NAMALWA (cell line): ENCODE measurements around the gene SIRPB2.
A peak's percentile ranks its signal among the peaks of the same experiment; 100 is the strongest.
"Not testable (repeated sequence)": the region's sequence is repeated elsewhere in the genome, so short reads cannot be mapped to it uniquely, and the experiment has no call there.

Source experiments
- DNase-seq: peaks from one replicate; pipeline ENCODE4 v3.0.0-alpha.2; 2015; ENCODE audit warnings: low spot score

The SIRPB2 gene

DNA sequence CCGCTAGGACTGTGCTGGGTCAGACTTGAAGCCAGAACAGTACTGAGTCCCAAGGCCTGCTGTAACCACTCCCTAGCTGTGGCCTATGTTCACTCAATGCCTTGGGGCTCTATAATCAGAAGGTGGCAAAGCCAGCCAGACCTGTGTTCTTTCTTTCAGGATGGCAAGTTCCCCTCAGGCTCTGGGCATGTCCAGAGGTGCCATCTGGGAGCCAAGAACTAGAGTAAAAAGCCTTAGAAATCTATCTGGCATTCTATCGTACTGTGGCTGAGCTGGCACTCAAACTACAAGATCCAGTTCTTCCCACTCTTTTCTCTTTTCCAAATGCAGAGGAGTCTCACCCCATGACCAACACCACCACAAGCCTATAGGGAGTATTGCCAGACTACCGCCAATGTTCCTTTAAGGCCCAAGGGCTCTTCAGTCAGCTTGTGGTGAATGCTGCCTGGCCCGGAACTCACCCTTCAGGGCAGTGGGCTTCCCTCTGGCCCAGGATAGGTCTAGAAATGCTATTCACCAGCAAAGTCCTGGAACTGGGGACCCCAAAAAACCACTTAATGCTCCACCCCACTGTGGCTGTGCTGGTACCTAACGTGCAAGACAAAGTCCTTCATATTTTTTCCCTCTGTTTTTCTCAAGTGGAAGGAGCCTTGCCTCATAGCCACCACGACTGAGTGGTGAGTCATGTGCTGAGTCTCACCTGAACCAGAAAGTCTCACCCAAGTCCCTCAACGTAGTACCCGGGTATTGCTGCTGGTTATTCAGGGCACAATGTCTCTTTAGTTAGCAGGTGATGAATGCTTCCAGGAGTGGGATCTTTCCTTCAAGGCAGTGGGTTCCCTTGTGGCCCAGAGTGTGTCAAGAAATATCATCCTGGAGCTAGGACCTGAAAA, 8.6 kb upstream of the SIRPB2 start:
- no peak for DNase-seq

DNA sequence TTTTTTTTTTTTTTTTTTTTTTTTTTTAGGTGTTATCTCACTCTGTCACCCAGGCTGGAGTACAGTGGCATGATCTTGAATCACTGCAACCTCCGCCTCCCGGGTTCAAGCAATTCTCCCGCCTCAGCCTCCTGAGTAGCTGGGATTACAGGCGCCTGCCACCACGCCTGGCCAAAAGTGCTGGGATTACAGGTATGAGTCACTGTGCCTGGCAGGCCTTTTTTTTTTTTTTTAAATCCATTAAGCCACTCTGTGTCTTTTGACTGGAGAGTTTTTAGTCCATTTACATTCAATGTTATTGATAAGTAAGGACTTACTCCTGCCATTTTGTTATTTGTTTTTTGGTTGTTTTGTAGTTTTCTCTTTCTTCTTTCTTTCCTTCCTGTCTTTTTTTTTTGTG, 6.2 kb upstream of the SIRPB2 start:
- DNase-seq, result not testable (repeated sequence)

DNA sequence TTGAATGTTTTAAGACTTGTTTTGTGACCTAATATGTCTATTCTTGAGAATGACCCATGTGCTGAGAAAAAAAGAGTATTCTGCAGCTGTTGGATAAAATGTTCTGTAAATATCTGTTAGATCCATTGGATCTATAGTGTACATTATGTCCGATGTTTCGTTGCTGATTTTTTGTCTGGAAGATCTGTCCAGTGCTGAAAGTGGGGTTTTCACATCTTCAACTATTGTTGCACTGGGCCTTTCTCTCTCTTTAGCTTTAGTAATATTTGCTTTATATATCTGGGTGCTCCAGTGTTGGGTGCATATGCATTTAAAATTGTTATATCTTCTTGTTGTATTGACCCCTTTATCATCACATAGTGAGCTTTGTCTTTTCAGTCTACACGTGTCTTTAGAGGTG, 5.7 kb upstream of the SIRPB2 start:
- DNase-seq, result no peak

DNA sequence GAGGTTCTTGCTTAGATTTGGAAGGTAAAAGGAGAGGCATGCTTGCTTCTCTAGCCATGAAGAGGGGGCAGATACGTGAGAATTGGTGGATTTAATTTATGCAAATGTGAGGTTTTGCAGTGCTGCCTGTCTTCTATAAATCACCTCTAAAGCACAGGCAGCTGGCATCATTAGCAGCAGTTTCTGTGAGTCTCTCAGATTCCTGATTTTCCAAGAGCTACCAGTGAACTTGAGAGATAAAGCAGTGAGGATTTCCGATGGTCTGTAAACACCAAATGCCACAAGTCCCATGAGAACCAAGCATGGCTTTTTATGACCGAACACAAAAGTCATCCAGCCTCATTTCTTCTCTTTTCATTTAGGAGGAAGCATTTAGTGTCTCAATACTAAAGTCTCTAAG, 3.2 kb upstream of the SIRPB2 start:
- DNase-seq, result peak; percentile 55

DNA sequence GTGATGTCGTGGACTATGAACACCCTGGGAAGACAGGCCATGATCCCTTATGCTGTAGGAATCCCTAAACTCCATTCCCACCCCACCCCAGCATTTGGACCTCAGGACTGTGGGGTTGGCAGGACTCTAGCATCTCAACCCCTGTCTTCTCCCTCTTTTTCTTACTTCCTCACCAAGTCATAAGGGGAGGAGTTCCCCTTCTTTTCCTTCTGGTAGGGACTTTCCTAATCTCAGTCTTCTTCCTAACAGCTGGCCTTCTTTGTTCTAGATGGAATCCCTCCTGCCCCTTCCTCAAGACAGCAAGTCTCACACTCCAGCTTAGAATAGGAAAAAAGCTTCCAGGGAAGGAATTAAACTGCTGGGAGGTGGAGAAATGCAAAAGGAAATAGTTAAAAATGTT, 2.3 kb upstream of the SIRPB2 start:
- no peak for DNase-seq

DNA sequence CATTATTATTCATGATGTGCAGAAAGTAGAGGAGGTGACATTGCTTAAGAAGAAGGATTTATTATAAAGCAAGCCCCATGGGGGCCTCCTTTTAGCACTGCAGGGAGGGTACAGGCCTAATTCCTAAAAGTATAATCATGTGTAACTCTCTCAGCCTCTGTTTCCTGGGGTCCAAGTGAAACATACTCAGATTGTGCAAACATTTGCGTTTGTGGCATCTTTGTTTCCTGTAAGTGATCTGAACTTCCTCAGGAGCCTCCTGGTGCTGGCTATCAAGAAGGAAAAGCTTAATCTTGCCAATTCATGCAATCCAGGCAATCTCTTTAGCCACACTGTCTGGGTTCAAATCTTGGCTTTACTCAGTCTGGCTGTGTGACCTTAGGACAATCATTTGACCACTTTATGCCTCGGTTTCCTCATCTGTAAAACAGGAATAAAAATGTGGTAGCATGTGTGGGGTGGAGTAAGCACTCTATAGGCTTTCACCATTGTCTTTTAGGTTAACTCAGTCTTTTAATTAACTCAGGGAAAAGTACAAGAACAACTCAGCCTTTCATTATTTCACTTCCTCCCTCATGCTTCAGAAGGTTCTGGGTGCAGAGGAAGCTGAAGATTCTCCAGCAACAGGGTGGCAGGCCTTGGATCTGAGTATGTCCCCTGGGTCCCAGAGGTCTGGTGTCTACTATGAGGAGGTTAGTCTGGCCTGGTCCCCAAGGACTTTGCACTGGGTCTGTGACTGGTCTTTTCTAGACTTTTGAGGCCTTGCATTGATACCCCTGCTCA, 831 bp upstream of the SIRPB2 start:
- DNase-seq, result no peak

DNA sequence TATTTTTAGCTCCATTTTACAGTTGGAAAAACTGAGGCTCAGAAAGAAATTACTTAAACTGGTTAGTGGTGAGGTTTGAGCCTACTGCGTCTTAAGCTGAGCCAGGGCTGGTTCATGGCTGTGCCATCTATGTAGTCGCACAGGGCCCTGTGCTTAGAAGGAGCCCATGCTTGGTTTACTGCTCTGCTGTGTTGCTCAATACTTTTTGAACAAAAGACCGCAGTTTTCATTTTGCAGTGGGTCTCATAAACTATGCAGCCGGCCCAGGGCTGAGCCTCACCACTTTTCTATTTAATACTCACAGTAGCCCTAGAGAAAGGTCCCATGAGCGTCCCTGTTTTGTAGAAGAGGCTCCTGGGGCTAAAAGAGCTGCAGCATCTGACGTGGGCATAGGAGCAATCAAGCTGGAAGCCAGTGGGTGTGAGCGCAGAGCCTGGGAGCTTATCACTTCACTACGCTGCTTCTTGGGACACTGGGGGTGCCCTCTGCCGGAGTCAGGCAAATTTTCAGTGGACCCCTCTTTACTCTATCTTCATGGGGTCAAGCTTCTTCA, 501 bp downstream of the SIRPB2 start:
- DNase-seq, result no peak

DNA sequence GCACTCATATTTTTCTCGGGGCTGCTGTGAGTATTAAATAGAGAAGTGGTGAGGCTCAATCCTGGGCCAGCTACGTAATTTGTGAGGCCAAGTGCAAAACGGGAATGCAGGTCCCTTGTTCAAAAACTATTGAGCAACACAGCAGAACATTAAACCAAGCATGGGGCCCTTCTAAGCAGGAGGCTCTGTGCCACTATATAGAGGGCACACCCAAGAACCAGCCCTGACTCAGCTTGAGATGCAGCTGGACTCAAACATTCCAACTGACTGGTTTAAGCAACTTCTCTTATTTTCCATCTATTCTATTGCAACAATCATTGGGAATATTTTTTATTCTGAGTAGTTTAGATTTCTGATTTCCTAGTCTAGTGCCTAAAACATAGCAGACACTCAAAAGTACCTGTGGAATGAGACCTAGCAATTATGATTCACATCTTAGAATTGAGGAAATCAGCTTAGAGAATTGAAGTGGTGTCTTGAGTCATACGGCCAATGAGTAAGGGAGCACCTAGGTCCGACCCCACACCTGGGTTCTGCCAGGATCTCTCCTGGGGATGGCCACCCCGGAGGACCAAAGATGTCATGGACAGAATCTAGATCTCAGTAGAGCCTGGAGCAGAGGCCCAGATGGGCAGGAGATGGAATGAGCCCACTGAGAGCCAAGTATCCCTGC, 1.3 kb downstream of the SIRPB2 start:
- DNase-seq, result no peak

DNA sequence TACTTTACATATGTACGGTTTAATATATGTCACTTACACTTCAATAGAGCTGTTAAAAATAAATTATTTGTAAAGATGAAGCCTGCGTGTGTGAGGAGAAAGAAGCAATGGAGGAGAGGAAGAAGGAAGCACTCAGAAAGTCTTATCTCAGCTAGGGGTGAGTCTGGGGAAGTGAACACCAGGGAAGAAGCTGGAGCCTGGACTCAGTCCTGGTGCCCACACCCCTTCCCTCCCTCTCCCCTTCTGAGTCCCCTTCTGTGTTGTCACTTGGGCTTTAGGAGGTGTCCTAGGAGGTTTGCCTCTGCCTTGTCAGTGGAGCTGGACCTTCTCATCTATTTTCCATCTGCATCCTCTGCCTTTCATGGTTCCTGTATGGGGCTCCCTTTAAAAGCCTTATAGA, 1.9 kb downstream of the SIRPB2 start:
- DNase-seq, result no peak

DNA sequence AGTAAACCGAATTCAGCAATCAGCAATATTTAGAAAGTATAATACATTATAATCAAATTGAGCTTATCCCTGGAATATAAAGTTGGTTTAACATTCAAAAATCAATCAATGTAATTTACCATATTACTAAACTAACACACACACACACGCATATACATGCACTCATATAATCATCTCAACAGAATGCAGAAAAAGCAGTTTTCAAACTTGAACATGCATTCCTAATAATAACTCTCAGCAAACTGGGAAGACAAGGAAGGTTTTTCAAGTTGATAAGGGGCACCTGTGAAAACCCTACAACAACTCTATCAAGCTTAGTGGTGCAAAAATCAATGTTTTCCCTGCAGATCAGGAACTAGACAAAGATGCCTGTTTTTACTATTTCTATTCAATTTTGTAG, 4.7 kb downstream of the SIRPB2 start:
- DNase-seq, result no peak

DNA sequence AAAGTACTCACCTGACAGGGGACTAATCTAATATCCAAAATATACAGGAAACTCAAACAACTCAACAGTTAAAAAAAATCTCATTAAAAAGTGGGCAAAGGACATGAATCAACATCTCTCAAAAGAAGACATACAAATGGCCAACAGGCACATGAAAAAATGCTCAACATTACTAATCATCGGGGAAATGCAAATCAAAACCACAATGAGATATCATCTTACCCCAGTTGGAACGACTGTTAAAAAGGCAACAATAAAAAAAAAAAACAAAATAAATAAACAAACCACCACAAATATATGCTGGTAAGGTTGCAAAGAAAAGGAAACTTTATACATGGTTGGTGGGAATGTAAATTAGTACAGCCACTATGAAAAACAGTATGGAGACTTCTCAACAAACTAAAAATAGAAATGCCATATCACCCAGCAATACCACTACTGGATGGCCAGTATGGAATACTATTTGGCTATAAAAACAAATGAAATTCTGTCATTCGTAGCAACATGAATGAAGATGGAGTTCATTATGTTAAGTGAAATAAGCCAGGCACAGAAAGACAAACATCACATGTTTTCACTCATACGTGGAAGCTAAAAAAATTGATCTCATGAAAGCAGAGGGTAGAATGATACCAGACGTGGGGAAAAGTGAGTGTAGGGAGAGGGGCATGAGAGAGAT, 6.6 kb downstream of the SIRPB2 start:
- DNase-seq, result no peak

DNA sequence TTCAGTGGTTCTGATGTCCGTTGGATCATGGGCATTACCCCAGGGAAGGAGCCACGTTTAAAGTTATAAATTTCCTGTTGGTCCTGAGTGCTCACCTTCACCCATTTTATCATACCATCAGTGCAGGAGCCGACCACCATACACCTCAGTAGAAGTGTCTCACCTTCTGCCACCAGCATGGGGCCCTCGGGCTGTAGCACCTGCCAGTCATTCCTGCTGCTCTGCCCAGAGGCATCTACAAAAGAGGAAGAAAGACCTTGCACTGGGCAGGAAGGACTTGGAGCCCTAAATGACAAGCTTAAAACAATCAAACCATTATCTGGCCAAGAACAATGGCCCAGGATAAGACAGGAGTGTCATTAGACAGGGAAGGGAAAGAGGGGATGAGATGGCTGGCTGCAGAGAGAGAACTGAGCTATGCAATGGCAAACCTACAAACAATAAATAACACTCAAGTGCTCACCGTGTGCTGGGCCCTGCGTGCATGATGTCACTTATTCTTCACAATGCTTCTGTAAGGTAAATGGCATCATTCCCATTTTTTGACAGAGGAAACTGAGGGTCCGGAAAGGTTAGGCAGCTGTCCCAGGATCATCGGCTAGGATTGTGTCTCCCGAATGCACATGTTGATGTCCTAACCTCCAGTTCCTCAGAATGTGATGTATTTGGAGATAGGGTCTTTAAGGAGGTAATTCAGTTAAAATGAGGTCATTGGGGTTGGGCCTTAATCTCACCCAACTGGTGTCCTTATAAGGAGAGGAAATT, 11.2 kb downstream of the SIRPB2 start:
- no peak for DNase-seq

DNA sequence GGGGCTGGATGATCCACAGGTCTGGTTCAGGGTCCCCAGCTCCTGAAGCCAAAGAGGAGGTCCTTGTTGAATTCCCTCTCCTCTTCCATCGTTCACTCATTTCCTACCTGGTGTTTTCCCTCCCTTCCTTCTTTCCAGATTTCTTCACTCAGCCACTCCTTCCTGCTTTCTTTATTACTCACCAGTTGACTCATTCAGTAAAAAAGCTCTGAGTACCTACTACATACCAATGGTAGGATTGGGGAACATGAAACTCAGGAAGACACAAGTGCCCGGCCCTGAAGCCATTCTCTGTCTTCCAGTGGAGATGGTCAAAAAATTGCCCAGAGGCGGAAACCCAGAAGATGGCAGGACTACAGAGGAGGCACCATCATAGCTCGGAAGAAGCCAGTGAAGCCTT, 12.7 kb downstream of the SIRPB2 start:
- no peak for DNase-seq

DNA sequence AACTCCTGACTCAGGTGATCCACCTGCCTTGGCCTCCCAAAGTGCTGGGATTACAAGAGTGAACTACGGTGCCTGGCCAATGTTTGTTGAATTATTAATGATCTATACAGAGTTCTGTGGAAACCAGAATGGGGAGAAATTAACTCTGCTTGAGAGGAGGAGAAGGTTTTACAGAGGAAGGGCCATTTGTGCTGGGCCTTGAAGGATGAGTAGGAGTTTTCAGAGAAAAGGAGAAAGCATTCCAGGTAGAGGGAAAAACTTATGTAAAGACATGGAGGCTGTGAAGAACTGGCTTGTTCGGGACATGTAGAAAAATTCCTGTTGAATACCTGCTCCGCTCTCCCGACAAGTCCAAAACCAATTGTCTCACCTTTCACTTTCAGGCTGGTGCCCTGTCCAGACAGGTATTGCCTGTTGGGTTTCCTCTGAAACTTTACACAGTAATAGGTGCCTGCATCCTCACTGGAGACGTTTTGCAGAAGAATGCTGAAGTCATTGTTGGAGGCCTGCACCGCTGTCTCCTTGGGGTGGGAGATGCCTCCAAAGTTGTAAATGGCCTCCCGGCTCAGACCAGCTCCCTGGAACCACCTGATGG, 13.2 kb downstream of the SIRPB2 start:
- no peak for DNase-seq

DNA sequence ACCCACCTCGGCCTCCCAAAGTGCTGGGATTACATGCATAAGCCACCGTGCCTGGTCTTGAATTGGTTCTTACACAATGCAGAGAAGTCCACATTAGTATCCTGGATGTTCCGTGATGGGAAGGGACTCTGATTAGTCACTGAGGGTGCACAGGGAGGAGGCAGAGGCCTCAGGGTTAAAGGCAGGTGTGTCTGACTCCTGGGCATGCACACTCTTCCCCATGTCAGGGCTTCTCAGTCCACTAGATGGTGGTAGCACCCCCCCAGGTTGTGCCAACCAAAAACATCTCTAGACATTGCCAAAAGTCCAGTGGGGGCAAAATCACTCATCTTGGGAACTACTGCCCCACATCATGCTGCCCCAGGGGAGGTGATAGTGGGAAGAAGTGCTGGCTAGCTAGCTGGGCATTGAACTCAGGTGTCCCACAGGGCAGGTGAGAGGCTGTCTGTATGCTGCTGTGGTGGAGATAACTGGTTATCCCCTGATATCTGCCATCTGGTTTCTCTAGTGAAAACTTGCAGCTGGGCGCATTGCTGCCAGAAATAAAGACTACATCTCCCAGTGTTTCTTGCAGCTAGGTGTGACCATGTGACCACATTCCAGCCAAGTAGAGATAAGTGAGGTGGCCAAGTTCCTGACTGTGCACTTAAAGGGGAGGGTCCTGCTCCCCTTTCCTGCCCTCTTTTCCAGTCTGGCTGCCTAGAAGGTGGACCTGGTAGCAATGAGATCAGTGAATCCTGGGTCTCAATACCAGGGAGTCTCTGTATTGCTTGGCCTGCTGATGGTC, 16.2 kb downstream of the SIRPB2 start:
- DNase-seq, result peak; percentile 51

DNA sequence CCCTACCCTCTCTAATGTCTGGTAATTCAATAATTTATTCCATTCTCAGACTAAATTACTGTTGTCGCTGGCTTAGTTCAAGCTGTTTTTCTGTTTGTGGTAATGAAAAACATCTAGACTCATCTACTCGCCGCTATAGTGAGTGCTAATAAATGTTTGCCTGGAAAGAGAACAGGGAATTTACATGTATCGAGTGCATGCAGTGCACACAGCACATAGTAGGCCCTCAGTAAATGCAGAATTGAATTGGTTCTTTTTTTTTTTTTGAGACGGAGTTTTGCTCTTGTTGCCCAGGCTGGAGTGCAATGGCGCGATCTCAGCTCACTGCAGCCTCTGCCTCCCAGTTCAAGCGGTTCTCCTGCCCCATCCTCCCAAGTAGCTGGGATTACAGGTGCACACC, 16.9 kb downstream of the SIRPB2 start:
- DNase-seq, result no peak

DNA sequence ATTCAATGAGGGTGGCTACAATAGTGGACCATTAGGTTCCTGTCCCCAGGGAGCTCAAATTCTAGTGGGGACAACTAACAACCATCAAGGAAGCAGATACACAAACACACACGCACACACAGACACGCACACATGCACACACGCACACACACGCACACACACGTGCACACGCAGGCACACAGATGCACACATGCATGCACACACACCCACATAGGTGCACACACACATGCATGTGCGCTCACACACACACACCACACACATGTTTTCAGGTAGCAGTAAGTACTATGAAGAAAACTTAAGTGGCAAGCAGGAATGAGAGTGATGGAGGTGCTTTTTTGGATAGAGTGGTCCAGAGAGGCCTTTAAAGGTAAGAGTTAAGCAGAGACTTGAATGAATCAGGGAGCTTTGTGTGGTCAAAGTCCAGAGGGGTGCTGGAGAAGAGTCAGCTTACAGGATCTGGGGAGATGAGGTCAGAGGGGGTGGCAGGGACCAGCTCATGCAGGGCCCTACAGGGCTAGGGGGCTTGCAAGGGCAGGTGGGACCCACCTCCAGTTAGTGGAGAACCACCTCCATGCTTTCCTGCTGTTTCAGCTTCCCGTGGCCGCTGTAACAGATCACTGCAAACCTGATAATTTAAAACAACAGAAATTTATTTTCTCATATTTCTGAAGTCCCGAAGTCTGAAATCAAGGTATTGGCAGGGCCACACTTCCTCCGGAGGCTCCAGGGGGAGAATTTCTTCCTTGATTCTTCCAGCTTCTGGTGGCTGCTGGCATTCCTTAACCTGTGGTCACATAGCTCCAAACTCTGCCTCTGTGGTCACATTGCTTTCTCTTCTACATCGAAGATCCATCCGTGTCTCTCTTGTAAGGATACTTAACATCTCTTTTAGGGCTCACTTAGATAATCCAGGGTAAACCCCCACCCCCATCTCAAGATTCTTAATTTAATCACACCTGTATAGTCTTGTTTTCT, 17.7 kb downstream of the SIRPB2 start:
- no peak for DNase-seq

DNA sequence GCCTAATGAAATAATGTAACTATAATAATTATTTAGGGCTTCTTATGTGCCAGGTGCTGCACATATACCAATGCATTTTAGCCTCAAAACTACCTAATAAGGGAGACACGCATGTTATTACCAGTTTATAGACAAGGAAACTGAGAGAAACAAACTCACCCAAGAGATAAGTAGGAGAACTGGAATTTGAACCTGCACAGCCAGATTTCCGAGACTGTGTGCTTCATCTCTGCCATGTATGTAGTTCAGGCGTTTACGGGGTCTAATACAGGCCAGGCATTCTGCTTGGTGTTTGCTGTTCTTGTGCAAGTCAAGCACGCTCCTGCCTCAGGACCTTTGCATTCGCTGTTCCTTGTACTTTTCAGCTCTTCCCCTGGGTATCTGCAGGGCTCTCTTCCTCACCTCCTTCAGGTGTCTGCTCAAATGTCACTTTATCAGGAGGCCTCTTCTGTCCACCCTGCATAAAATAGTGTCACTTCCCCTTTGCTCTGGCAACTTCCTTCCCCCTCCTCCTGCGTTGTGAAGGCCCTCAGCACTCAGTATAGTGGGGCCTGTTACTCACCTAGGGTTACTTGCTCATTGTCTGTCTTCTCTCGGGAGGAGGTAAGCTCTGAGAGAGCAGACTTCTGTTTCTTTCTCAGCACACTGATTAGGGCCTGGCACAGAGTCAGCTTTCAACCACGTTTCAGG, 18.5 kb downstream of the SIRPB2 start:
- no peak for DNase-seq
